CD14-positive monocyte (primary cell): Measurements from ENCODE around the gene SLC1A2. TPM values are rescaled to one million over a fixed set of nuclear protein-coding genes. Genes with fewer than 3 reads are reported as not detected.

Experiments used
- DNase-seq, 3 donors: peaks; one replicate each; pipeline ENCODE4 v3.0.0-alpha.2; 2011 to 2022
- H2AFZ ChIP-seq: 2 replicates; pipeline ENCODE4 v1.6.0; 2012; ENCODE audit warnings: mild to moderate bottlenecking, low read depth, low read length, inconsistent platforms; ENCODE audit not compliant: insufficient read depth, poor library complexity, severe bottlenecking
- H3K27ac ChIP-seq, 2 donors: 1 replicate in 1 of 2; 2 replicates in 1 of 2; pipeline ENCODE4 v1.5.1; 2012 to 2013; ENCODE audit warnings: low read length in 2 of 2, control low read depth in 1 of 2, inconsistent platforms in 1 of 2, low read depth in 1 of 2, mild to moderate bottlenecking in 1 of 2
- H3K27me3 ChIP-seq, 2 donors: one replicate each; pipeline versions ENCODE4 v1.6.0 to v1.6.1; 2011 to 2013; ENCODE audit warnings: low read length in 2 of 2; ENCODE audit not compliant: control insufficient read depth in 2 of 2, insufficient read depth in 2 of 2
- H3K36me3 ChIP-seq, 2 donors: replicated peaks in 1 of 2; 1 replicate in 1 of 2; 2 replicates in 1 of 2; pipeline versions ENCODE4 v1.5.1 to v1.6.1; 2012 to 2013; ENCODE audit warnings: low read length in 2 of 2, control low read depth in 1 of 2, inconsistent platforms in 1 of 2, mild to moderate bottlenecking in 1 of 2; ENCODE audit not compliant: insufficient read depth in 2 of 2, control insufficient read depth in 1 of 2
- H3K4me1 ChIP-seq, 2 donors: 1 replicate in 1 of 2; 2 replicates in 1 of 2; pipeline versions ENCODE4 v1.5.1 to v1.6.1; 2012 to 2013; ENCODE audit warnings: low read length in 2 of 2, control low read depth in 1 of 2, inconsistent platforms in 1 of 2, mild to moderate bottlenecking in 1 of 2, moderate library complexity in 1 of 2; ENCODE audit not compliant: insufficient read depth in 2 of 2, control insufficient read depth in 1 of 2
- H3K4me2 ChIP-seq: replicated peaks from 2 replicates; pipeline ENCODE3; 2012; ENCODE audit warnings: low read length, moderate library complexity, mild to moderate bottlenecking; ENCODE audit not compliant: poor library complexity, severe bottlenecking; ENCODE audit errors: extremely low read depth
- H3K4me3 ChIP-seq, 3 experiments: fragments of 200-600 bp in 1 of 3; sonication (generic) in 1 of 3; replicated peaks in 1 of 3; 1 replicate in 2 of 3; 2 replicates in 1 of 3; pipeline ENCODE4 v1.5.1; 2011 to 2013; ENCODE audit warnings: low read length in 3 of 3, mild to moderate bottlenecking in 3 of 3, control low read depth in 2 of 3, low read depth in 2 of 3, inconsistent platforms in 1 of 3, moderate library complexity in 1 of 3
- H3K79me2 ChIP-seq: 2 replicates; pipeline ENCODE4 v1.6.0; 2012; ENCODE audit warnings: mild to moderate bottlenecking, control low read depth, inconsistent platforms, low read length, moderate library complexity; ENCODE audit not compliant: insufficient read depth
- H3K9ac ChIP-seq: 2 replicates; pipeline ENCODE4 v1.6.0; 2017; ENCODE audit warnings: low read length, mild to moderate bottlenecking; ENCODE audit not compliant: insufficient read depth, poor library complexity, severe bottlenecking
- H3K9me3 ChIP-seq, 2 donors: replicated peaks in 1 of 2; 1 replicate in 1 of 2; 2 replicates in 1 of 2; pipeline versions ENCODE4 v1.5.1 to v1.6.1; 2012 to 2013; ENCODE audit warnings: low read length in 2 of 2, control low read depth in 1 of 2; ENCODE audit not compliant: control insufficient read depth in 1 of 2, insufficient read depth in 1 of 2
- H4K20me1 ChIP-seq: 2 replicates; pipeline ENCODE4 v1.6.0; 2012; ENCODE audit warnings: mild to moderate bottlenecking, low read length, control low read depth, moderate library complexity; ENCODE audit not compliant: insufficient read depth
- H3K27ac Mint-ChIP-seq, 7 donors: one replicate each; pipeline ENCODE4 v1.8.0; 2020; ENCODE audit warnings: mild to moderate bottlenecking in 7 of 7, mixed read lengths in 7 of 7, moderate library complexity in 6 of 7, inconsistent platforms in 2 of 7
- H3K27me3 Mint-ChIP-seq, 3 donors: one replicate each; pipeline ENCODE4 v1.8.0; 2021 to 2022; ENCODE audit warnings: low read depth in 3 of 3, mild to moderate bottlenecking in 3 of 3, mixed read lengths in 3 of 3, moderate library complexity in 3 of 3, inconsistent platforms in 1 of 3
- H3K36me3 Mint-ChIP-seq, 2 donors: one replicate each; pipeline ENCODE4 v1.8.0; 2020; ENCODE audit warnings: mixed read lengths in 2 of 2, inconsistent platforms in 1 of 2, mild to moderate bottlenecking in 1 of 2
- H3K4me1 Mint-ChIP-seq: one replicate; pipeline ENCODE4 v1.8.0; 2020; ENCODE audit warnings: mild to moderate bottlenecking, mixed read lengths
- H3K4me3 Mint-ChIP-seq, 2 donors: one replicate each; pipeline ENCODE4 v1.8.0; 2020; ENCODE audit warnings: mild to moderate bottlenecking in 2 of 2, mixed read lengths in 2 of 2, moderate library complexity in 1 of 2
- H3K9me3 Mint-ChIP-seq, 7 donors: one replicate each; pipeline ENCODE4 v1.8.0; 2020 to 2022; ENCODE audit warnings: mixed read lengths in 7 of 7, mild to moderate bottlenecking in 6 of 7, moderate library complexity in 6 of 7, inconsistent platforms in 2 of 7
- WGBS: methylation state at CpG from one replicate; pipeline ENCODE4 v1.1.5; 2013; ENCODE audit warnings: missing lambda C conversion rate; ENCODE audit not compliant: insufficient coverage; 5-methylcytosine and 5-hydroxymethylcytosine counted together
- intact Hi-C, 2 donors: fragments of 100-400 bp; cut with micrococcal nuclease; formaldehyde crosslinking; loops; one replicate each; pipeline versions ENCODE4 v1.15.0 to v1.15.1; 2023
- polyA plus RNA-seq, 3 donors: library from polyadenylated mRNA; depleted of rRNA in 1 of 3; unstranded in 2 of 3; stranded (reverse) in 1 of 3; fragments of 300-500 nt in 2 of 3; fragments of >200 nt in 1 of 3; fragmentation: Illumina TruSeq in 2 of 3; gene quantifications; 1 replicate in 2 of 3; 2 replicates in 1 of 3; pipeline ENCODE4 v1.2.3, GENCODE V29; 2012 to 2021
- TF ChIP-seq, protein P1 (sequence below): fragments of 200-600 bp; IDR thresholded peaks from one replicate; pipeline ENCODE4 v1.8.0; 2022; ENCODE audit warnings: antibody characterized with exemption, mild to moderate bottlenecking

SLC1A2 gene
- polyA plus RNA-seq, 3 donors: 0.07 TPM; not detected in 2

DNA sequence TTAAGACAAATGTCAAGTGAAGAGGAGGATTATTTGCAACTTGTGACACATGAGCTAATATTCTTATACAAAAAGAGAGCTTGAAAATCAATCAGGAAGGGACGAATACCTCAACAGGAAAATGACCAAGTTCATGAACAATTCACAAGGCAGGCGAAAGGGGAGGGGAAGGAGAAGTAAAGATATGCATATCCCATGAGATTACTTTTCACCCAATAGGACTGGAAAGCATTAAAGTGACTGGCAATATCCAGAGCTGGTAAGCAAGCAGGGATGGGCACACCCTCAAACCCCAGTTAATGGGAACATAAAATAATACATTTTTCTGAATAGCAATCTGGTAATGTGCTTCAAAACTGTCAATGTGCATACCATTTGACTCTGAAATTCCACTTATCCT lies 129.5 kb downstream of the SLC1A2 start:
- intact Hi-C loops: loop anchor here in 1 of 2 donors (10.0 kb wide), 1 partner anchor 45 kb away; no protein-coding TSS in a partner anchor
- H3K4me3 Mint-ChIP-seq: no peak overlapping the region
- H3K27me3 Mint-ChIP-seq: peaks cover 0 to 4% (median 0%) of the 10 kb centered on the region in 3 donors
- no peak for DNase-seq
- H4K20me1 ChIP-seq: no peaks in the 10 kb centered on the region
- H3K4me2 ChIP-seq: no peak overlapping the region
- H3K4me1 ChIP-seq: peaks cover 4 to 31% of the 10 kb centered on the region in 2 donors
- no peak overlapping the region for H3K27ac ChIP-seq
- no peaks in the 10 kb centered on the region for H3K79me2 ChIP-seq
- no peaks in the 10 kb centered on the region for H3K9me3 ChIP-seq
- no peaks in the 10 kb centered on the region for H3K27me3 ChIP-seq
- no peak overlapping the region for H3K9ac ChIP-seq
- no peaks in the 10 kb centered on the region for H3K9me3 Mint-ChIP-seq
- no CpG with 5 or more reads among the region's 2 CpGs for WGBS
- H3K36me3 ChIP-seq: no peaks in the 10 kb centered on the region
- no peaks in the 10 kb centered on the region for H3K36me3 Mint-ChIP-seq
- no peak overlapping the region for H3K4me3 ChIP-seq
- peak overlapping the region in 1 of 7 donors; percentile 27 for H3K27ac Mint-ChIP-seq
- no peak overlapping the region for H2AFZ ChIP-seq
- TF ChIP-seq, protein P1, sequence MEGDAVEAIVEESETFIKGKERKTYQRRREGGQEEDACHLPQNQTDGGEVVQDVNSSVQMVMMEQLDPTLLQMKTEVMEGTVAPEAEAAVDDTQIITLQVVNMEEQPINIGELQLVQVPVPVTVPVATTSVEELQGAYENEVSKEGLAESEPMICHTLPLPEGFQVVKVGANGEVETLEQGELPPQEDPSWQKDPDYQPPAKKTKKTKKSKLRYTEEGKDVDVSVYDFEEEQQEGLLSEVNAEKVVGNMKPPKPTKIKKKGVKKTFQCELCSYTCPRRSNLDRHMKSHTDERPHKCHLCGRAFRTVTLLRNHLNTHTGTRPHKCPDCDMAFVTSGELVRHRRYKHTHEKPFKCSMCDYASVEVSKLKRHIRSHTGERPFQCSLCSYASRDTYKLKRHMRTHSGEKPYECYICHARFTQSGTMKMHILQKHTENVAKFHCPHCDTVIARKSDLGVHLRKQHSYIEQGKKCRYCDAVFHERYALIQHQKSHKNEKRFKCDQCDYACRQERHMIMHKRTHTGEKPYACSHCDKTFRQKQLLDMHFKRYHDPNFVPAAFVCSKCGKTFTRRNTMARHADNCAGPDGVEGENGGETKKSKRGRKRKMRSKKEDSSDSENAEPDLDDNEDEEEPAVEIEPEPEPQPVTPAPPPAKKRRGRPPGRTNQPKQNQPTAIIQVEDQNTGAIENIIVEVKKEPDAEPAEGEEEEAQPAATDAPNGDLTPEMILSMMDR: no peak
- H3K4me1 Mint-ChIP-seq: peaks cover 21% of the 10 kb centered on the region

DNA sequence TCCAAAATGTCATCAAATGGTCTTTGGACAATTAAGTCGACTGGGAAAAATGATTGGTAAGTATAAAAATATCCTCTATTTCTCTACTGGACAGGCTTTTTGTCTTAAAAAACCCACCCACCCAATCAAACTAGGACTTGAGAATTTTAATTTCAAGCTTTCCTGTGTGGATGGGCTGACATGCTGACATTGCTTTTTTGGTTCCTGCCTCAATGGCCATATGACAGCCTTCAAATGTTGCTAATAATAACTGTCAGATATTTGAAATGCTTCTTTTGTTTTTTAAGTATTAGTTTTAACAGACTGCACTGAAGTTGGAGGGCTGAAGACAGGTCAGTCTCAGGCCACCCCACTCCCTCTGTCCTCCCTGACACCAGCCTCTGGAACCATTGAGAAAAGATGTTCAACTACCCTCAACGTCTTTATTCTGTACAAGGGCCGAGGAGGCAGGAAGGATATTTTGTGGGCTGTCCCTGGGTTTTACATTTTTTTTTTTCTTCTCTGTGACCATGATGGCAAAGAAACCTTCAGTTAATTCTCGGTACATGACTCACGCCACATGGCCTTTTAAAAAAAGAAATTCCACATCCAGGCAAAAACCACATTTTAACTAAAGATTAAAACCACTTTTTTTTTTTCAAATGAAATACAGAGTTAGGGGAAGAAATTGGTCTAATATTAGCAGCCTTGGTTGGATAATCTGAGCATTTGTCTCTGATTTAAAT lies 130.4 kb downstream of the SLC1A2 start:
- intact Hi-C loops: no loop called here
- no peak overlapping the region for H2AFZ ChIP-seq
- no peaks in the 10 kb centered on the region for H3K9me3 ChIP-seq
- WGBS: no CpG with 5 or more reads among the region's 5 CpGs
- H3K36me3 ChIP-seq: no peaks in the 10 kb centered on the region
- H3K27ac ChIP-seq: no peak overlapping the region
- no peaks in the 10 kb centered on the region for H4K20me1 ChIP-seq
- H3K4me3 Mint-ChIP-seq: no peak overlapping the region
- no peaks in the 10 kb centered on the region for H3K79me2 ChIP-seq
- H3K9ac ChIP-seq: no peak overlapping the region
- peaks cover 4 to 31% of the 10 kb centered on the region in 2 donors for H3K4me1 ChIP-seq
- H3K27me3 Mint-ChIP-seq: peaks cover 0 to 4% (median 0%) of the 10 kb centered on the region in 3 donors
- TF ChIP-seq, protein P1: no peak
- no peak overlapping the region for H3K4me3 ChIP-seq
- H3K36me3 Mint-ChIP-seq: no peaks in the 10 kb centered on the region
- peak in 1 of 3 donors; percentile 40 for DNase-seq
- H3K27me3 ChIP-seq: no peaks in the 10 kb centered on the region
- H3K4me1 Mint-ChIP-seq: peaks cover 21% of the 10 kb centered on the region
- no peaks in the 10 kb centered on the region for H3K9me3 Mint-ChIP-seq
- H3K27ac Mint-ChIP-seq: peak overlapping the region in 1 of 7 donors; percentile 18
- no peak overlapping the region for H3K4me2 ChIP-seq
